Adipocyte (in vitro differentiated cells): ENCODE measurements around the gene ADAT1.

Source experiments
- DNase-seq: peaks from one replicate; pipeline ENCODE4 v3.0.0-alpha.2; 2015; ENCODE audit warnings: low read depth
- H3K27me3 ChIP-seq: replicated peaks from 2 replicates; pipeline ENCODE4 v1.7.0; 2013; ENCODE audit warnings: mild to moderate bottlenecking, low read length, moderate library complexity; ENCODE audit not compliant: control insufficient read depth, insufficient read depth
- H3K36me3 ChIP-seq: 2 replicates; pipeline ENCODE4 v1.7.0; 2013; ENCODE audit warnings: low read length, mild to moderate bottlenecking, moderate library complexity; ENCODE audit not compliant: control insufficient read depth, insufficient read depth, severe bottlenecking
- H3K4me1 ChIP-seq: 2 replicates; pipeline ENCODE4 v1.7.0; 2013; ENCODE audit warnings: mild to moderate bottlenecking, low read length, moderate library complexity; ENCODE audit not compliant: control insufficient read depth, insufficient read depth
- H3K4me3 ChIP-seq: 2 replicates; pipeline ENCODE4 v1.7.0; 2013; ENCODE audit warnings: mild to moderate bottlenecking, low read length, moderate library complexity
- H3K9ac ChIP-seq: 2 replicates; pipeline ENCODE4 v1.7.0; 2013; ENCODE audit warnings: mild to moderate bottlenecking, low read length, moderate library complexity
- H3K9me3 ChIP-seq: 2 replicates; pipeline ENCODE4 v1.7.0; 2013; ENCODE audit warnings: mild to moderate bottlenecking, low read length, moderate library complexity; ENCODE audit not compliant: control insufficient read depth

ADAT1 gene

DNA sequence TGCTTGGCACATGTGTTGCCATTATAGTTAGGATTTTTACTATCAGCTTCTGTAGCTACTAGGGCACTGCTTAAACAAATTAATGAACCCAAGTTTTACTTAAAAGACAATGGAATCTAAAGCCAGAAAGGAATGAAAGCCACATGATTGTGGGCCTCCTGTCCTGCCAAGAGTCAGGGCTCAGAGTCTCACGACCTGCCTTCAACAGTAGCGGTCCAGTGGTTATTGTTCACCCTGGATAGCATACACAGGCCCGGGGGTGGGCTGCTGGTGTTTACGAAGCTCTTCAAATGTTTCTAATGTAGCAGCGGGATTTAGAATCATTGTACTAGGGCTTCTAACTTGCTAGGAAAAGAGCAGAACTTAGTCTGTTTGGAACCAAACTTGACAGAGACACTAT, 49.1 kb downstream of the ADAT1 start:
- Histone ChIP-seq H3K4me1 (peaks cover 10% of the 10 kb centered on the region), H3K9me3 (no peaks in the 10 kb centered on the region), H3K4me3 (no peak overlapping the region), H3K27me3 (no peaks in the 10 kb centered on the region), H3K9ac (no peak overlapping the region), H3K36me3 (peaks cover 92% of the 10 kb centered on the region)
- no peak for DNase-seq

DNA sequence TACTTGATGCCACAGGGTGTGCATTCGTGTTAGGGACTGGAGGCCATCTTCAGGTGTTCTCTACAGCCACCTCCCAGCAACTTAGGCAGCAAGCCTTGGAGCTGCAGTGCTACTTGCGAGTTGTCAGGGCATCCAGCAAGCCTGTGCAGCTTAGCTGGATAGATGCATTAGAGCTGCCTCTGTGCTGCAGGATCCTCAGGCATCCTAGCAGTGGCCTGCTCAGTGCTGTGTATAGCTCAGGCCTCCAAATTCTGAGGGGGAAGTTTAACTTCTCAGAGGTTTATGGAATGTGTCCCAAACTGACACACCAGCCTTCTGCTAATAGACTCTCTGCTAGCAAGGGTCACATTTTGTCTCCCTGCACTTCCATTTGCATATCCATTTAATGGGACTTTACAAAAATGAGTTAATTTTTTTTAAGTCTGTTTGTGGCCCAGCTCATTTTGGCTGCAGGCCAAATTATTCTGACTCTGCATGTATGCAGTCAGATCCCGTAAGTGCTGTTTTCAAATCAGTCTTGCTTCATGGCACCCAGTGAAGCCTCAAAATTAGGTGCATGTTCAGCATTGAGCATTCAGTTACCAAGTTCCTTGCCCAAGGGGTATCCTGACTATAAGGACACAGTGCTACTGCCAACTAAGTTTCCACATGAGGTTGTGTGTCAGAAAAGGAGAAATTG, 50.1 kb downstream of the ADAT1 start:
- no peak for DNase-seq
- Histone ChIP-seq H3K9me3 (no peaks in the 10 kb centered on the region), H3K4me1 (peaks cover 13% of the 10 kb centered on the region), H3K4me3 (no peak overlapping the region), H3K9ac (no peak overlapping the region), H3K27me3 (no peaks in the 10 kb centered on the region), H3K36me3 (peaks cover 92% of the 10 kb centered on the region)

DNA sequence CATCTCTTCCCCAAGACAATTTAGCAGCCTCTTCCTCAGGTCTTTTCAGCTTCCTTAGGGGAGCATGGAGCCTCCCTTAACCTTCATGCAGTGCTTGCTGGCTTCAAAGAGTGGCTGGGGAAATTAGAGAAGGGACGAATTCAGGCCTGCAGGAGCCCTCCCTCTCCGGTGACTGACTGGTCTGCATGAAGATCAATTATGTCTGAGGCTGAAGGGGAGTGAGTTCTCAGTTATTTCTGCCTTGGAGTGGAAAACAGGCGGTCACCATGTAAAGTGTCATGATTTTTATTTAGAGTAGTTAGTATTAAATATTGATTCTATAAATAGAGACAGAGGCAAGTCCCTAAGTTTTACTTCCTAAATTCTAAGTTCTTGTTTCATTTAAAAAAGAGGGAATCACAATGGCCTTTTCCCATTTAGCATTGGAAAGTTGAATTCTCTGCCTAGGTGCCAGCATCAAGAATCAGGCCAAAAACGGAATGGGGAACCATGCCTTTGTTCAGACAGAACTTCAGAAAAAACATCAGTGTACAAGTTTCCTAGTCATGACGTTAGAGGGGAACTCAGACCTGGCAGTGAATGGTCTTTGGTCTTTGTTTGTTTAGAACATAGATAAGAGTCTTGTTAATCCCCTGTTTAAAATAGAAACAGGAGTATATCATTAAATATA, 52.5 kb downstream of the ADAT1 start:
- Histone ChIP-seq H3K9ac (no peak overlapping the region), H3K4me1 (peaks cover 24% of the 10 kb centered on the region), H3K4me3 (no peak overlapping the region), H3K27me3 (no peaks in the 10 kb centered on the region), H3K36me3 (peaks cover 72% of the 10 kb centered on the region), H3K9me3 (no peaks in the 10 kb centered on the region)
- DNase-seq, result no peak

DNA sequence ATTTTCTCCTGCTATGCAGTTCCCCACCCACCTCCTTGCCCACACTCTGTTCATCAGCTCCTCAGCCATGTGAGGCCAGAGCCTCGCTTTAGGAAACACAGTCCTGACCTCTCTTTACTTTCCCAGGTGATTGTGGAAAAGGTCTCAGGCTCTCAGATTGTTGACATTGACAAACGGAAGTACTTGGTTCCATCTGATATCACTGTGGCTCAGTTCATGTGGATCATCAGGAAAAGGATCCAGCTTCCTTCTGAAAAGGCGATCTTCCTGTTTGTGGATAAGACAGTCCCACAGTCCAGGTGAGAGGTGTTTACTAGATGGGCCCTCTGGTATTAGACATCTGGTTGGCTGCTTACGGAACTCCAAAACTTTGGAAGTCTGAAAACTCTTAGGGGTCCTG, 55.2 kb downstream of the ADAT1 start:
- Histone ChIP-seq H3K9me3 (no peaks in the 10 kb centered on the region), H3K27me3 (peaks cover under 1% of the 10 kb centered on the region), H3K4me1 (peaks cover 17% of the 10 kb centered on the region), H3K36me3 (peaks cover 50% of the 10 kb centered on the region), H3K9ac (no peak overlapping the region), H3K4me3 (peak overlapping the region; percentile 98)
- DNase-seq, result no peak

DNA sequence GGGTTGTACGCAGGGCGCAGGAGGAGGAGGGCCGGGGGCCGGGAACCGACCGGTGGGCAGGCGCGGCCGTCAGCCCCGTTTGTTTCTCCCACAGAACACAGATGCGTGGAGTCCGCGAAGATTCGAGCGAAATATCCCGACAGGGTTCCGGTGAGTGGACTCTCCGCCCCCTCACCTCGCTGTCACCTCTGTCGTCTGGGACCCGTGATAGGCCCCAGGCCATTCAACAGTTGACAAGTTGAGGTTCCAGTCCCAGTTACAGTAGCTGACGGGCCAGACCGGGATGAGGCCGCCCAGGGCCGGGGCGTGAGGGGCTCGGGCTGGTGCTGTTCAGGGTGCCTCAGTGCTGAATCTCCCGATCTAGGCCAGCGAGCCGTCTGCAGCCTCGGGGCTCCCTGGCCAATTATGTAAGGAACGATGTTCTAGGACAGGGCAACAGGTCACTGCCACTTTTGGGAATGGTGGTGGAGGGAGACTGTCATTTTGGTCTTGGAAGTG, 56.3 kb downstream of the ADAT1 start:
- H3K4me3 ChIP-seq, result peak overlapping the region; percentile 98
- H3K27me3 ChIP-seq, result peaks cover 5% of the 10 kb centered on the region
- H3K4me1 ChIP-seq, result peaks cover 14% of the 10 kb centered on the region
- peaks cover 39% of the 10 kb centered on the region for H3K36me3 ChIP-seq
- no peaks in the 10 kb centered on the region for H3K9me3 ChIP-seq
- H3K9ac ChIP-seq, result peak overlapping the region; percentile 94
- peak; percentile 56 for DNase-seq

DNA sequence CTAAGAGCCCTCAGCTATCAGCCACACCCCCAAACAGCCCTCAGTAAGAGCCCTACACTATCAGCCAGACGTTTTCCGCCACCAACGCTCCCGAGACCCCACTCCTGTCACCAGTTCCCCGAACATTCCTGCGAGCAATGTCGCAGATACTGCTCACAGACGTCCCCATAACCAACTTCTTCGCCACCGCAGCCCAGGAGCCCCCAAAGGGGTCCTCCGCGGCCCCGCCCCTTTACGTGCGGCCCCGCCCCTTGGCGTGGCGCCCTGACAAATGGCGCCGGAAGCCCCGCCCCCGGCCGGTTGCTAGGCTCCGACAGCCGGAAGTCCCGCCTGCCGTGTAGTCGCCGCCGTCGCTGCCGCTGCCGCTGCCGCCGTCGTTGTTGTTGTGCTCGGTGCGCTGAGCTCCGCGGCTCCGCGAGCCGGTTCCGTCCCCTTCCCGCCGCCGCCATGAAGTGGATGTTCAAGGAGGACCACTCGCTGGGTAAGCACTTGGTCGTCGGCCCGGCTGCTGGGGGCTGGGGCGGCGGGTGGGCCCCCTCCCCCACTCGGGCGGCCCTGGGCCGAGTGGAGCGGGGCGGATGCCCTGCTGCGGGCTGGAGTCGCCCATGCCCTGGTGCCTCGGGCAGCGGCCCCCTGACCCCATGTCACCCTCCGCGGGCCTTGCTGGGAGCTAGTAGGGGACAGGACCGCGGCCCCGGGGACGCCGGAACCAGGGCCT, 56.9 kb downstream of the ADAT1 start, which contains the start of gene GABARAPL2:
GABARAPL2 (plus strand) TSS at position 340 of the 718 bp plus-strand sequence; CDS start at position 448, 108 bp downstream.
- Histone ChIP-seq H3K9ac (peak within 1 kb of the TSS; percentile 94), H3K36me3 (peaks cover 35% of the 10 kb centered on the region), H3K4me1 (peaks cover 14% of the 10 kb centered on the region), H3K9me3 (no peaks in the 10 kb centered on the region), H3K27me3 (peaks cover 5% of the 10 kb centered on the region), H3K4me3 (peak within 1 kb of the TSS; percentile 98)
- DNase-seq, result peak; percentile 93

DNA sequence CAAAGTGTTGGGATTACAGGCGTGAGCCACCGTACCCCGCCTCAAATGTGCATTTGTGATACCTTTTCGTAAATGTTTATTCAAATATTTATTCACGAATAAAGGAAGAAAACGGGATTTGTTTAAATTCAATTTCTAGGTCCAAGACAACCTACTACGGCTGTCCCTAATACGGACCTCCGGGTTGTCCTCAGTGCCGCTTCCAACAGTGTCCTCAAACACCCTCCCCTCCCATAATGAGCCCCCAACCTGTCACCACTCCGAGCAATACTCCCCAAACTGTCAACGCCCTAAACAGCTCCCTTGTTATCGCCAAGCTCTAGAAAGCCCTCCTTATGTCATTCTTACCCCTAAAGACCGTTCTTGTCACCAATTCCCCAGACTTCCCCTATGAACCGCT, 57.4 kb downstream of the ADAT1 start:
- DNase-seq, result no peak
- peak overlapping the region; percentile 98 for H3K4me3 ChIP-seq
- peaks cover 5% of the 10 kb centered on the region for H3K27me3 ChIP-seq
- H3K9me3 ChIP-seq, result no peaks in the 10 kb centered on the region
- peak overlapping the region; percentile 94 for H3K9ac ChIP-seq
- peaks cover 14% of the 10 kb centered on the region for H3K4me1 ChIP-seq
- H3K36me3 ChIP-seq, result peaks cover 29% of the 10 kb centered on the region

DNA sequence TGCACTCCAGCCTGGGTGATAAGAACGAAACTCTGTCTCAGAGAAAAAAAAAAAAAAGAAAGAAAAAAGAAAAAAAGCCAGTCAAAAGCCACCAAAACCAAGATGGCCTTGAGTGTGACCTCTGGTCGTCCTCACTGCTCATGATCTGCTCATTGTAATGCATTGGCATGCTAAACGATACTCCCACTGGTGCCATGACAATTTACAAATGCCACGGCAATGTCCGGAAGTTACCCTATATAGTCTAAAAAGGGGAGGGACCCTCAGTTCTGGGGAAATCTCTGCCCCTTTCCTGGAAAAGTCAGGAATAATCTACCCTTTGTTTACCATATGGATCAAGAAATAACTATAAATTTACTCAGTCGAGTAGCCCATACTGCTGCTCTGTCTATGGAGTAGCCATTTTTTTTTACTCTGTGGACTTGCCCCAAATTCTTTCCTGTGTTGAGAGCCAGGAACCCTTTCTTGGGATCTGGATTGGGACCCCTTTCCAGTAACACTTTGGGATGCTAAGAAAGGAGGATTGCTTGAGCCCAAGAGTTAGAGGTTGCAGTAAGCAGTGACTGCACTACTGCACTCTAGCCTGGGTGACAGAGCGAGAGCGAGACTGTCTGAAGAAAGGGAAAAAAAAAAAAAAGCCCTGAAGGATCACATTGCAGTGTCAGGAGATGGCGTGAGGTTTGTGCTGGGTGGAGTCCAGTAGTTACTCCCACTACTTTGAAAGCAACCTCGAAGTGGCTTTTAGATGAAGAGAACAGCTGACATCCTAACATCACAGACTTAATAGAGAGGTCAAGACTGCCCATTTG, 63.3 kb downstream of the ADAT1 start:
- no peaks in the 10 kb centered on the region for H3K9me3 ChIP-seq
- H3K4me3 ChIP-seq, result peak overlapping the region; percentile 8
- peaks cover 5% of the 10 kb centered on the region for H3K27me3 ChIP-seq
- H3K9ac ChIP-seq, result peak overlapping the region; percentile 41
- peaks cover 14% of the 10 kb centered on the region for H3K4me1 ChIP-seq
- DNase-seq, result peak; percentile 71
- no peaks in the 10 kb centered on the region for H3K36me3 ChIP-seq

DNA sequence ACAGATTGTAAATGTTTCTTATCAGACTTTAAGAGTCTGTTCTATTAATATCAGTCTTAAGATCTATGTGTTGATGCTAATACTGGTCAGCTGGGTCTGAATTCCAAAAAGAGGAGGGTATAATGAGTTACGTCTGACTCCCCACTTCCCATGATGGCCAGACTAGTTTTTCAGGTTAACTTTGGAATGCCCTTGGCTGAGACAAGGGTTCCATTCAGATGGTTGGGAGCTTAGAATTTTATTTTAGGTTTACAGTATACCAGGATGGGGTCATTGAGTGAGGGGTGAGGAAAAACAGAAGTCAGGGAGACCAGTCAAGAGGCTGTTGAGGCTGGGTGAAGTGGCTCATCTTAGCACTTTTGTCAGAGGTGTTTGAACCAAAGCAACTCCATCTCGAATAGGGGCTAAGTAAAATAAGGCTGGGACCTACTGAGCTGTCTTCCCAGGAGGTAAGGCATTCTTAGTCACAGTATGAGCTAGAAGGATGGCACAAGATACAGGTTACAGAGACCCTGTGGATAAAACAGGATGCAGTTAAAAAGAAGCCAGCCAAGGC, 64.2 kb downstream of the ADAT1 start:
- H3K9me3 ChIP-seq, result no peaks in the 10 kb centered on the region
- no peak overlapping the region for H3K4me3 ChIP-seq
- H3K27me3 ChIP-seq, result peaks cover 5% of the 10 kb centered on the region
- H3K9ac ChIP-seq, result no peak overlapping the region
- H3K4me1 ChIP-seq, result peaks cover 14% of the 10 kb centered on the region
- DNase-seq, result no peak
- H3K36me3 ChIP-seq, result no peaks in the 10 kb centered on the region

DNA sequence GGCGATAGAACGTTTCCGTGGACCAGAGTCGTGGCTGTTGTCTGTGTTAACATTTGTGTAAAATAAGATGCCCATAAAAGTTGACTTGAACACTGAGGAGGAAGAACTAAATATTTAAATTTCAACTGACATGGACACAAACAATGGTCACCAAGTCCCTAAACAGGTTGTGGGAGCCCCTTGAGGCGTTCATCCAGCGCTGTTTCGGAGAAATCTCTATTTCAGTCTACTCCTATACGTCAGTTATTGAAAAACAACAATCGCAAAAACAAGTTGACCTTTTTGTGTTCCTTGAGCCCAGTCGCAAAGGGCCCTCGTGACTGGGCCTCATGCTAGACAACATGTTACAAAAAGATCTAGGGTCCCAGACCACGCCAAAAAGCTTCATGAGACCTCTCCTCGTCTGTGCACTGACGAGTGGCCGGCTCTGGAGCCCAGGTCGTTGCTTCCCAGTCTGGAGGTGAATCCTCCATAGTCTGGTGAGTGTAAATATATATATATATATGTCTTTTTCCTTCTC, 66.6 kb downstream of the ADAT1 start:
- no peaks in the 10 kb centered on the region for H3K36me3 ChIP-seq
- H3K9me3 ChIP-seq, result no peaks in the 10 kb centered on the region
- peak overlapping the region; percentile 93 for H3K4me3 ChIP-seq
- H3K27me3 ChIP-seq, result no peaks in the 10 kb centered on the region
- DNase-seq, result no peak
- peaks cover 14% of the 10 kb centered on the region for H3K4me1 ChIP-seq
- peak overlapping the region; percentile 85 for H3K9ac ChIP-seq
